Stimulated activated CD4-positive, alpha-beta T cell treated with anti-CD3 and anti-CD28 coated beads, Interleukin-4, amount 100 ng/mL, for 1 hour (primary cell): ENCODE data around the gene BAIAP2L1.
A peak's percentile ranks its signal among the peaks of the same experiment; 100 is the strongest.

Experiments used
- DNase-seq: peaks from one replicate; pipeline ENCODE4 v3.0.0-alpha.2; 2020

The BAIAP2L1 gene

DNA sequence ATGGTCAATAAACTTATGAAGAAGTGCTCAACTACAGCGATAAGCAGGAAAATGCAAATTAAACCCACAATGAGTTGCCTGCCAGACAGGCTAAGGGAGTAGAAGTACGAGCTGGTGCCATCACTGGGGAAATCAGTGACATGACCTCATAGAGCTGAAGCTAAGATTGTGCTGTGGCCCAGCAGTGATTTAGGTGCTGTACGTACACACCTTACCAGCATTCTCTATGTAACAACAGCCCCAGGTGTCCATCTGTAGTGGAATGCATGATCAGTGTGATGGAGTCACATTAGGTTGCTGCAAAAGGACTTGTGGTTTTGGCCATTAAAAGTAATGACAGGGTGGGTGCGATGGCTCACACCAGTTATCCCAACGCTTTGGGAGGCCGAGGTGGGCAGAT is 143.2 kb downstream of the BAIAP2L1 start:
- no peak for DNase-seq

DNA sequence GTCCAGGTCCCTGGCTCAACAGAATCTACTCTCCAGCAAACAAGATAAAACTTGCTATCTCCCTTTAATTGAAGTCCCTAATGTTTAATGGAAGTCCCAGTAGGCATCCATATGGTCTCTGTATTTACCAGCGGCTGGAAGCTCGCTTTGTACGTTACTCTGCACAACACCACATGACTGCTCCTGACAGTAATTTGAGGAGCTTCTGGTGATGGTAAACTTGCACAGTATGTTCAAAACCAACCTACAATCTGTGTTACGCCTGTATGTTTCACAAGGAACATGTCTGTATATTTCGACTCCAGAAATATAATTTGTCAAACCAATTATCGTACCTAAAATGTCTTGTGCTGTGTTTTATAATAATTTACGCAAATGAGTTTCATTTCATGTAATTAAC is 144.5 kb downstream of the BAIAP2L1 start:
- DNase-seq, result no peak

DNA sequence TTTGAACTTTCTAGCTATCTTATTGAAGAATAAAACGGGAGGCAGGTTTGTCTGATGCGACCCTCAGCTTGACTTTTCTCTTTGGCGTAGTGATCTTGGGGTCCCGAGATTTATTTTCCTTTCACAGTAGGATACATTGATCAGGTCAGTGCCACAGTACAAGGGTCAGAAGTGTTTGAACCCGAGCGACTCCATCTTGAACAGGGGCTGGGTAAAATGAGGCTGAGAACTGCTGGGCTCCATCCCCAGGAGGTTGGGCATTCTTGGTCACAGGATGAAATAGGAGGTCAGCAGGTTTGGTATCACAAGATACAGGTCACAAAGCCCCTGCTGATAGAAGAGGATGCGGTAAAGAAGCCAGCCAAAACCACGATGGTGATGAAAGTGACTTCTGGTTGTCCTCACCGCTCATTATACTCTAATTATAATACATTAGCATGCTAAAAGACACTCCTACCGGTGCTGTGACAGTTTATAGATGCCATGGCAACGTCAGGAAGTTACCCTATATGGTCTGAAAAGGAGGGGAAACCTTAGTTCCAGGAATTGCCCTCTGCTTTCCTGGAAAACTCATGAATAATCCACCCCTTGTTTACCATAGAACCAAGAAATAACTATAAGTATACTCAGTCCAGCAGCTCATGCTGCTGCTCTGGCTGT is 145.8 kb downstream of the BAIAP2L1 start:
- no peak for DNase-seq

DNA sequence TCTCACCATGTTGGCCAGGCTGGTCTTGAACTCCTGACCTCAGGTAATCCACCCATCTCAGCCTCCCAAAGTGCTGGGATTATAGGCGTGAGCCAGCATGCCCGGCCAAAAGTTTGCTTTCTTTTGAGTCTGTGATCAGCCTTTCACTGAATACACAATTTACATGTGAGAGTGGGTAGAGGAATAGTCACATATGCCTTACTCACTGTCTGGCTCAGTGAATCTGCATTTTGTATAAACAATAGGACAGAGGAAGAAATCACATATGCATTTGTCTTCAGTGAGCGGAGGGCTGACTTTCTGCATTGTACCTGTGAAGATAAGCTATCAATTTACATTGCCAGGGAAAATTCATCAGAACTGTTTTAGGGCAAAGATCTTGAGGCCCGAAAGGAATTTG is 146.4 kb downstream of the BAIAP2L1 start:
- DNase-seq, result no peak

DNA sequence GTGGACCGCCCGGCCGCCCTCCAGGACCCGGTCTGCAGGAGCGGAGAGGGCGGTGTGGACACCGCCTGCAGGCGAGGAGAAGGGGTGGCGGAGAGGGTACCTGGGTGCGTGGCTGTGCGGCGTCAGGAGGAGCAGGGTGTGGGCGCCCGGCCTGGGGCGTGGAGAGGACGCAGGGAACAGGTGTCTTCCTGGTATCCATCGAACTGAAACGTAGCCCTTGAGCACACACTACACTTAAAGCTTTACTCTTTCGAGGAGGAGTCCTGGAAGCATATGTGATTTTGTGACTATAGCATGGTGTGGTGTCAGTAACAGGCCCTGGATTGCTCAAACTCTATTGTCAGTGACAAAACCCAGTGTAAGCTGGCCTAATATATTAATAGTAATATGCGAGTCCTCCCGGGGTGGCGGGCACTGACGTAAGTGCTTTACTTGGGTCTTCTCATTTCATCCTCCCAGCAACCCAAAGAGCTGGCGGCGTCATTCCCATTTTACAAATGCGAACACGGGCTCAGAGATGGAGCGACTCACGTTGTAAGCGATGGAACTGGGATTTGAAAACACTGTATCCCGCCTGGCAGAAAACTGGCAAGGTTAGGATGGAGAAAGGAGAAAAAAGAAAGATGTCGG is 148.3 kb downstream of the BAIAP2L1 start:
- no peak for DNase-seq

DNA sequence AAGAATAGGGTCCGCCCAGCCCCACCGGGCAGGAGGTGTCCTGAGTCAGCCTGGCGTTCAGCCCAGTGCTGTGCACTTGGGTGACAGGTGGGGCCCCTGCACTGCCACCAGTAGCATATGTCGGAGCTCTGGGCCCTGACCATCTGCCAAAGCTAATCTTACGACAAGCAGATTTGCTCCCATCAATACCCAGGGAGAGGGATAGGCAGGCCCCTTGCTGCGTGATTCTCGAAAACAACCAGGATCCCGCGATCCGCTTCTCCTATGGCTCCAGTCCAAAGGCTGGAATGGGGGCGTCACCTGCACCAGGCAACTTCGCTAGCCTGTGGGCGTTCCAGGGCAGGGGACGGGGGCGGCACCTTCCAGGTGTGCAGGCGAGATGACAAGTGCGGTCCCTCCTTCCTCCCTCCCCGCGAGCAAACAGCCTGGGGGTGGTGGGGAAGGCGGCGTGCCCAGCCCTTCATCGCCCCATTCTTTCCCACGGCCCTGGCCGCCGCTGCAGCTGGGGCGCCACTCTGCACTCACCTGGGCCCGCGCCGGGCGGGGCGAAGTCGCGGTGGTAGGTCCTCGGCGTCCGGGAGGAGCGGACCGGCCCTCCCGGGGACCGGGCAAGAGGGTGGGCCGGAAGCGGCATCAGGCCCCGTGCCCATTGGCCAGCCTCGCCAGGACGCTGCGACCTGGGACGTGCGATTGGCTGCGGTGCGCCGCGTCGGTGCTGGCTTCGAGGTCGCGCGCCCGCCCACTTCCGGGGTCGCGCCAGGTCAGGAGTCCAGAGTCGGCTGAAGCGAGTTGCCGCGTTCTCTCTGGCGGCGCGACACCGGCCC is 149.1 kb downstream of the BAIAP2L1 start, which contains the start of gene TECPR1:
Gene TECPR1 (minus strand): TSS at position 632 of the 824 bp plus-strand sequence. CDS start 6,086 bp downstream, outside the sequence.
- DNase-seq, result peak; percentile 86

DNA sequence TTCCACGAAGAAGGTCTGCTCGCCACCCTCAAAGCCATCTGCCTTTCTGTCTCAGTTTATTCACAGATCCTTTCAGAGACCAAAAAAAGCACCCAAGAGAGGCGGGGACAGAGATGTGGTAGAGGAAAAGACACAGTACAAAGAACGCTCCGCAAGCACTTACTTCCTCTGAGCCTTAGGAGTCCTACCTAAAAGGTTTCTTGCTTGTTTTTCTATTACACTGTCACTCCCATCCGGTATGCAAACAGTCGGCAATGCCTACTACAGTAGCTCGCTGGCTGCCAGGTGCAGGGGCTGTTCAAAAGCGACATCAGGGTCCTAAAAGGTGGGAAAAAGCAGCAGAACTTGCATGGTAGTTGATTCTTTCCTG is 149.7 kb downstream of the BAIAP2L1 start:
- DNase-seq, result no peak

DNA sequence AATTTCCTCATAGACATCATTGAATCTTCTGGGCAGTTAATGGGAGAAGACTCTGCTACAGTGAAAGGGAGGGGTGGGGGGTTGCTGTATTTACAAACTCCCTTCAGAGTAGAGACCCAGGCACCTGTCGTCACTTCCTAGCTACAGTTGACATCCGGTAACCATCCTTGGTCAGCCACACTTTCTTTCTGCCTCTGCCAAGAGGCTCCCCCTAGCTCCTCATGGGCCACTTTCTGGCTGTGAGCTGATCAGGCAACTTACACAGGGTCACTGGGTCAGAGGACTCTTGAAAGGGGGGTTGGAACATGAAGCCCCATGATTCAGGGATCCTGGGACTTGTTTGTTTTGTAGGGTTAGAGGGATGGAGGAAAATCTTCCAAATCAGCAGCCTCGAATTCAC is 150.1 kb downstream of the BAIAP2L1 start:
- peak; percentile 24 for DNase-seq

DNA sequence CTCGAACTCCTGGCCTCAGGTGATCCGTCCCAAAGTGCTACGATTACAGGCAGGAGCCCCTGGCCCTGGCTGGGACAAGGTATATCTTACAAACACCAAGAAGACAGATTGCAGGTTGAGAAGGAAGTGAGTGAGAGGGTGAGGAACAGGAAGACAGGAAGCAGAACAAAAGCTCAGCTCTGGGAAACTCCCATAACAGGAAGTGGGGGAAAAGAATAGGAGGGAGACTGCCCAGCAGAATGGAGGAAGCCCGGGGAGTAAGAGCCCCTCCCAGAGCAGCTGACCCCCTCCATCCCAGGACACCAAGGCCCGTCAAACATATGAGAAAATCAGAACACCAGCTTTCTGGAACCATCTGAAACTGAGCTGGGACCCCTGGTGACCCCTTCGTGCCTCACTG is 151.8 kb downstream of the BAIAP2L1 start:
- DNase-seq, result no peak

DNA sequence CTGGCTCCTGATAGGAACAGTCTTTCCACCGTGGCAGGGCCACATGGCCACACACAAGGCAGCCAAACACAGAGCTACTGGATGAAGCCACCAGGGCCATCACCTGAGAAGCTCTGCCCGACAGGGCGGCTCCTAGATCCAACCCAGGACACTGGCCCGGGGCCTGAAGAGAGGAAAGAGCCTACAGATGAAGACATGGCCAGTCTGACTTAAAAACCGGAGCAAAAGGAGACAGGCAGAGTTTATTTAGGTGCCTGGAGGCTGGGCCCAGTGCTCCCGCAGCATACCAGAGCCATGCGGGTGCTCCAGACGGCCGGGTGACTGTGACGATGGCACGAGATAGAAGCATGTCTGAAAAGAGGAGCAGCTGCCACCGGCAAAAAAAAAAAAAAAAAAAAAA is 152.7 kb downstream of the BAIAP2L1 start:
- no peak for DNase-seq

DNA sequence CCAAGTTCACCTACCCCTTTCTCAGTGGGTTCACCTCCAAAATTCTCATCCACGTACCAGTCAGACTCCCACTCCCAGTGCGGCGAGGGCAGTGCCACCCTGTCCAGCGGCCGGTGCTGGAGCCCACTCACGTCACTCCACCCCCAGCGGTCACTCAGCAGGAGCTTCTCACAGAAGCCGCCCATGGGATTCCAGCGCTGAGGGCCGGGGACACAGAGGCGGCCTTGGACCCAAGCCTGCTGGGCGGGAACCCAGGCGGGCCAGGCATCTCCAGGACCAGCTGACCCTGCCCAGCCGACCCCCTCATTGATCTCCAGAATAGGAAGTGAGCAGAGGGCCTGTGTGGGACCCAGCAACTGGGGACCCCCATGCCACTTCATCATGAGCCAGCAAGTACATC is 156.0 kb downstream of the BAIAP2L1 start:
- DNase-seq, result no peak

DNA sequence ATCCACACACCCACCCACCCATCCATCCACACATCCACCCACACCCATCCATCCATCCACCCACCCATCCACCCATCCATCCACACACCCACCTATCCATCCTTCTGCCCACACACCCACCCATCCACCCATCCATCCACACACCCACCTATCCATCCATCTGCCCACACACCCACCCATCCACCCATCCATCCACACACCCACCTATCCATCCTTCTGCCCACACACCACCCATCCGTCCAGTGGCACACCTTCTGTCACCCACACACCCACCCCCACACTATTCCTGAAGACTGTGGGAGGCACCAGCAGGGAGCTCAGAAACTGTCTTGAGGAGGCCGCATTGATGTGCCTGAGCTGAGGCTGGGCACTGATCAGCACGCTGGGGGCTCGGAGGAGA is 158.0 kb downstream of the BAIAP2L1 start:
- DNase-seq, result no peak

DNA sequence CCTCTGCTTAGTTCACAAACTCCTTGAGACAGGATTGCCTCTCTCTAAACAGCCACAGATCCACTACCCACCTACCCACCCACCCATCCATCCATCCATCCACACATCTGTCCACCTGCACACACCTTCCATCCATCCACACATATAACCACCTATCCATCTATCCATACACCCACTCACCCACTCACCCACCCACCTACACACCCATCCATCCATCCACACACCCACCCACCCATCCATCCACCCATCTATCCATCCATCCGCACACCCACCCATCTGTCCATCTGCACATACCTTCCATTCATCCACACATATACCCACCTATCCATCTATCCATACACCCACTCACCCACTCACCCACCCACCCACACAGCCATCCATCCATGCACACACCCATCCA is 158.5 kb downstream of the BAIAP2L1 start:
- DNase-seq, result no peak

DNA sequence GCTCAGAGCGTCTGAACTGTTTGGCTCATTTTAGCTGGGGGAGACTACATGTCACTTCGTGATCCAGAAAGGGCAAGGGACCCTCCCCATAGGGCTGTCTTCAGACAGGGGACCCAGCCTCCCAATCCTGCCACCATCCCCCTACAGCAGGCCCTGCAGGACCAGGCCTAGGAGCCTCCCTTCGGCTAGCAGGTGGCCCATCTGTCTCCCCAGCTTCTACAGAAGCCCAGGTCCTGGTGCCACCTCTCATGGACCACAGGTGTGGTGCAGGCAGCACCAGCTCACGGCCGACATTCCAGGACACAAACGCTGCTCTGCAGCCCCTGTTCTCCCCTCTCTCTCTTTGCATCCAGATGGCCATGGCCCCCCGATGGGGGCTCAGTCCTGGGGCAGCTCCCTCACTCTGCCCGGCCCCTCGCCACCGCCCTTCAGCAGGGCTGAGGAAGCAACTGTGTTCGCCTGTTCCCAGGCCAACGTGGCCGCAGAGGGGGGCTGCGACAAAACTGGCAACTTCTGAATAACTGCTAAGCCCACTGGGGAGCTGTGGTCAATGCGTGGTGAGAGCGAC is 159.1 kb downstream of the BAIAP2L1 start:
- no peak for DNase-seq
